K562 (cell line): ENCODE results near the gene SCML2. TPM values are rescaled to one million over a fixed set of nuclear protein-coding genes. Genes with fewer than 3 reads are reported as not detected.

Experiments used
- ATAC-seq: fragments of 200-7000 bp; cut with Tn5 transposase; 3 replicates; pipeline ENCODE4 v1.9.1; 2020; ENCODE audit warnings: moderate library complexity
- BruUV-seq: library from RNA; stranded (reverse); fragments of 400-500 nt; replicated peaks from 2 replicates; lab custom pipeline; 2021; lab: Mats Ljungman, UMichigan
- CTCF ChIA-PET: fragments of 300-600 bp; formaldehyde crosslinking; extraction: SDS; loops from one replicate; lab custom pipeline; 2021; ENCODE audit warnings: low intra/inter-chr PET ratio; lab: Yijun Ruan, JAX
- POLR2A ChIA-PET: fragments of 300-600, 350-650 bp; sonication (Branson Sonifier 250); formaldehyde crosslinking; extraction: SDS; loops from one replicate; lab custom pipeline; 2021; ENCODE audit warnings: antibody characterized with exemption, inconsistent platforms; lab: Yijun Ruan, JAX
- DNase-seq, 4 experiments: peaks; one replicate each; pipeline versions ENCODE4 v3.0.0 to v3.0.0-alpha.2; 2011 to 2018; ENCODE audit warnings: low spot score in 3 of 4, mixed read lengths in 3 of 4; ENCODE audit errors: extremely low read depth in 1 of 4
- FAIRE-seq: peaks from 2 replicates; lab custom pipeline; 2011; peaks lifted over from hg19 to GRCh38; lab: Jason Lieb, UNC
- H2AFZ ChIP-seq: 2 replicates; pipeline ENCODE4 v1.6.0; 2011; ENCODE audit warnings: low read depth, low read length, control low read depth, inconsistent platforms
- H3K27ac ChIP-seq: fragments of 200-600 bp; 3 replicates; pipeline ENCODE4 v1.8.0; 2011; ENCODE audit warnings: low read depth, mild to moderate bottlenecking, control low read depth, inconsistent platforms, low read length, moderate library complexity, mixed read lengths; ENCODE audit errors: extremely low read depth
- H3K27me3 ChIP-seq, 2 experiments: fragments of 300-600 bp in 1 of 2; 2 replicates in 1 of 2; 3 replicates in 1 of 2; pipeline versions ENCODE4 v1.6.0 to v1.8.0; 2011; ENCODE audit warnings: inconsistent platforms in 2 of 2, low read length in 2 of 2, mild to moderate bottlenecking in 1 of 2, mixed read lengths in 1 of 2, moderate library complexity in 1 of 2; ENCODE audit not compliant: control insufficient read depth in 2 of 2, insufficient read depth in 2 of 2
- H3K36me3 ChIP-seq: fragments of 300-600 bp; 3 replicates; pipeline ENCODE4 v1.8.0; 2011; ENCODE audit warnings: mild to moderate bottlenecking, low read length, inconsistent platforms; ENCODE audit not compliant: control insufficient read depth, insufficient read depth
- H3K4me1 ChIP-seq, 2 experiments: fragments of 200-600 bp in 1 of 2; replicated peaks in 1 of 2; 2 replicates in 1 of 2; 3 replicates in 1 of 2; pipeline versions ENCODE4 v1.5.1 to v1.8.0; 2011; ENCODE audit warnings: inconsistent platforms in 2 of 2, low read length in 2 of 2, mild to moderate bottlenecking in 1 of 2, mixed read lengths in 1 of 2, moderate library complexity in 1 of 2; ENCODE audit not compliant: control insufficient read depth in 2 of 2, insufficient read depth in 2 of 2
- H3K4me2 ChIP-seq: 2 replicates; pipeline ENCODE4 v1.6.1; 2011; ENCODE audit warnings: low read length, control low read depth, inconsistent platforms, mixed read lengths; ENCODE audit not compliant: insufficient read depth
- H3K4me3 ChIP-seq: fragments of 200-600 bp; sonication (generic), shearing (Covaris generic); 2 replicates; pipeline ENCODE4 v1.5.1; 2016; ENCODE audit warnings: control low read depth, inconsistent platforms
- H3K79me2 ChIP-seq: fragments of 200-600 bp; 3 replicates; pipeline ENCODE4 v1.8.0; 2011; ENCODE audit warnings: low read length, inconsistent platforms; ENCODE audit not compliant: control insufficient read depth, insufficient read depth
- H3K9ac ChIP-seq, 2 experiments: 2 replicates each; pipeline versions ENCODE4 v1.6.0 to v1.6.1; 2011; ENCODE audit warnings: low read depth in 2 of 2, low read length in 2 of 2, control low read depth in 1 of 2, inconsistent platforms in 1 of 2, mild to moderate bottlenecking in 1 of 2, mixed read lengths in 1 of 2; ENCODE audit not compliant: insufficient read depth in 1 of 2
- H3K9me1 ChIP-seq: one replicate; pipeline ENCODE4 v1.6.0; 2011; ENCODE audit warnings: inconsistent platforms, mild to moderate bottlenecking, low read length, moderate library complexity; ENCODE audit not compliant: control insufficient read depth, insufficient read depth
- H3K9me3 ChIP-seq: replicated peaks from 2 replicates; pipeline ENCODE4 v1.5.1; 2011; ENCODE audit warnings: low read depth, low read length, inconsistent platforms; ENCODE audit not compliant: control insufficient read depth, insufficient read depth
- H4K20me1 ChIP-seq: replicated peaks from 2 replicates; pipeline ENCODE4 v1.6.1; 2011; ENCODE audit warnings: low read length, inconsistent platforms, mixed read lengths; ENCODE audit not compliant: control insufficient read depth, insufficient read depth
- RAD21 ChIP-seq, 2 experiments: fragments of 250-450 bp in 1 of 2; fragments of 450-650 bp in 1 of 2; sonication (Bioruptor Pico) in 1 of 2; formaldehyde crosslinking in 1 of 2; IDR thresholded peaks in 1 of 2; conservative IDR thresholded peaks in 1 of 2; 2 replicates each; pipeline versions ENCODE4 v1.4.0 to v1.8.0; 2020 to 2022; ENCODE audit warnings: mild to moderate bottlenecking in 2 of 2, moderate library complexity in 1 of 2
- XRCC3 ChIP-seq: fragments of 450-650 bp; IDR thresholded peaks from 2 replicates; pipeline ENCODE4 v1.6.1; 2017; ENCODE audit warnings: mild to moderate bottlenecking, moderate library complexity
- ZNF175 ChIP-seq: fragments of 200-800 bp; sonication (Bioruptor generic); IDR thresholded peaks from 2 replicates; pipeline ENCODE4 v1.6.1; 2016; ENCODE audit warnings: low read depth, mild to moderate bottlenecking, missing genetic modification characterization, missing compliant biosample characterization
- WGBS: fragments of 100-300 bp; shearing (Covaris generic); methylation state at CpG from one replicate; pipeline ENCODE4 v1.1.6; 2016; ENCODE audit warnings: low coverage, mixed read lengths; ENCODE audit not compliant: insufficient coverage; ENCODE audit errors: missing lambda C conversion rate; 5-methylcytosine and 5-hydroxymethylcytosine counted together
- in situ Hi-C: fragments of 300-500 bp; cut with MboI; formaldehyde crosslinking; loops from 4 replicates; pipeline ENCODE4 v1.15.0; 2018; ENCODE audit warnings: inconsistent platforms, mixed read lengths
- intact Hi-C: fragments of 100-400 bp; cut with micrococcal nuclease; formaldehyde crosslinking; loops from 2 replicates; pipeline ENCODE4 v1.14.2; 2022
- polyA plus RNA-seq, 8 experiments: library from polyadenylated mRNA; depleted of rRNA in 4 of 8; stranded (reverse) in 5 of 8; unstranded in 3 of 8; fragments of >200 nt; fragmentation: Nextera tagmentation in 2 of 8; fragmentation: Illumina TruSeq in 1 of 8; extraction: Ambion mirVana in 2 of 8; extraction: Trizol in 1 of 8; gene quantifications; 2 replicates each; pipeline versions ENCODE4 v1.2.1 to v1.2.3, GENCODE V29; 2011 to 2014; ENCODE audit warnings: inconsistent platforms in 1 of 8, missing spikeins in 1 of 8
- small RNA-seq: library from RNA; depleted of rRNA; stranded (forward); fragments of <200 nt; gene quantifications from one replicate; pipeline ENCODE3, GENCODE V24; 2014
- total RNA-seq, 7 experiments: library from RNA; depleted of rRNA in 6 of 7; stranded (reverse); fragments of >200 nt in 6 of 7; fragmentation: Illumina TruSeq in 2 of 7; extraction: Trizol in 2 of 7; gene quantifications; 2 replicates each; pipeline versions ENCODE4 v1.2.1 to v1.2.3, GENCODE V29; 2011 to 2021; ENCODE audit warnings: low replicate concordance in 1 of 7
- TF ChIP-seq, protein P1 (sequence below), 3 experiments: IDR thresholded peaks in 2 of 3; conservative IDR thresholded peaks in 1 of 3; 2 replicates each; pipeline ENCODE4 v1.5.1; 2011 to 2012; ENCODE audit warnings: low read length in 3 of 3, mild to moderate bottlenecking in 3 of 3, control low read depth in 2 of 3, improper control_type of control experiment in 1 of 3, inconsistent platforms in 1 of 3, low read depth in 1 of 3, mixed read lengths in 1 of 3, moderate library complexity in 1 of 3; ENCODE audit not compliant: insufficient read depth in 2 of 3

The SCML2 gene
- total and polyA plus RNA-seq, 9 of the 15 experiments (the other 6 are each of a cell fraction or from before 2014, with no cell fraction given), result 15.1 to 30.8 (median 22.9) TPM

DNA sequence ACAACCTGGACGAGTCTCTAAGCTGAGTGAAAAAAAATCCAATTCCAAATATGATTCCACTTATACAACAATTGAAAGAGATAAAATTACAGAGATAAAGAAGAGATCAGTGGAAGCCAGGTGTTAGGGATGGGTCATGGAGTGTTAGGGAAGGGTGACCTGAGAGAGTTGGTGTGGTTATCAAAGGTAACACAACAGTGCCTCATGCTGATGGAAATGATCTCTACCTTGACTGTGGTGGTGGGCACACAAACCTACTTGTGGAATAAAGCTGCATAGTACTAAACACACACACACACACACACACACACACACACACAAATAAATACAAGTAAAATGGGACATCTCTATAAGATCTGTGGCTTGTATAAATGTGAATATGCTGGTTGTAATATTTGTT is 159.8 kb downstream of the SCML2 start:
- no peak for DNase-seq
- H3K4me2 ChIP-seq, result no peak overlapping the region
- FAIRE-seq, result no peak
- no peak overlapping the region for H3K4me3 ChIP-seq
- no peaks in the 10 kb centered on the region for H4K20me1 ChIP-seq
- no peaks in the 10 kb centered on the region for H3K9me1 ChIP-seq
- in situ Hi-C loops, result no loop called here
- no peaks in the 10 kb centered on the region; a peak in 1 of 5 replicates for H3K4me1 ChIP-seq
- no peaks in the 10 kb centered on the region for H3K36me3 ChIP-seq
- peak; percentile 62; the same call in 2 of the 3 replicates for ATAC-seq
- no peaks in the 10 kb centered on the region for H3K9me3 ChIP-seq
- WGBS, result 0% methylated on average over 1 of the region's 1 CpG
- POLR2A ChIA-PET, result no interaction called here
- no peak overlapping the region for H3K27ac ChIP-seq
- intact Hi-C loops, result no loop called here
- CTCF ChIA-PET, result no interaction called here
- no TSS peak for BruUV-seq
- H2AFZ ChIP-seq, result no peak overlapping the region
- no peaks in the 10 kb centered on the region for H3K27me3 ChIP-seq
- no peak overlapping the region for H3K9ac ChIP-seq
- H3K79me2 ChIP-seq, result no peaks in the 10 kb centered on the region
- TF ChIP-seq RAD21 (CRISPR knock-in tag; conservative IDR thresholded peaks at IDR 0.05 in 1 of 2, IDR thresholded peaks at IDR 0.05 in 1 of 2), result peak in 1 of 2 experiments; percentile 16; a peak in 1 of 4 replicates
- TF ChIP-seq ZNF175 (CRISPR knock-in tag), result no peak
- TF ChIP-seq, protein P1, sequence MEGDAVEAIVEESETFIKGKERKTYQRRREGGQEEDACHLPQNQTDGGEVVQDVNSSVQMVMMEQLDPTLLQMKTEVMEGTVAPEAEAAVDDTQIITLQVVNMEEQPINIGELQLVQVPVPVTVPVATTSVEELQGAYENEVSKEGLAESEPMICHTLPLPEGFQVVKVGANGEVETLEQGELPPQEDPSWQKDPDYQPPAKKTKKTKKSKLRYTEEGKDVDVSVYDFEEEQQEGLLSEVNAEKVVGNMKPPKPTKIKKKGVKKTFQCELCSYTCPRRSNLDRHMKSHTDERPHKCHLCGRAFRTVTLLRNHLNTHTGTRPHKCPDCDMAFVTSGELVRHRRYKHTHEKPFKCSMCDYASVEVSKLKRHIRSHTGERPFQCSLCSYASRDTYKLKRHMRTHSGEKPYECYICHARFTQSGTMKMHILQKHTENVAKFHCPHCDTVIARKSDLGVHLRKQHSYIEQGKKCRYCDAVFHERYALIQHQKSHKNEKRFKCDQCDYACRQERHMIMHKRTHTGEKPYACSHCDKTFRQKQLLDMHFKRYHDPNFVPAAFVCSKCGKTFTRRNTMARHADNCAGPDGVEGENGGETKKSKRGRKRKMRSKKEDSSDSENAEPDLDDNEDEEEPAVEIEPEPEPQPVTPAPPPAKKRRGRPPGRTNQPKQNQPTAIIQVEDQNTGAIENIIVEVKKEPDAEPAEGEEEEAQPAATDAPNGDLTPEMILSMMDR (IDR thresholded peaks at IDR 0.05 in 2 of 3, conservative IDR thresholded peaks at IDR 0.05 in 1 of 3; ENCODE audit: insufficient read depth in 2 of 3, low read depth in 1 of 3, low read length in 3 of 3), result peak in 1 of 3 experiments; percentile 12; a peak in 1 of 6 replicates
- no peak for TF ChIP-seq XRCC3

Small RNA genes lying within 50 kb of the gene (small RNA-seq; reads per million reads assigned to genes)
- not detected for gene RF00019
- not detected for gene TMSB10P2

Other genes starting within 250 kb of the SCML2 start
- gene BEND2, start 133.8 kb downstream of the SCML2 start, total RNA-seq (2014; rRNA removed), result 0.09 TPM in 1 of 2 replicates, not detected in the other
- not detected in 2 replicates for gene BEND2, start 133.8 kb downstream of the SCML2 start, total RNA-seq (2014; rRNA removed; fragmentation: Illumina TruSeq; extraction: Trizol)
- gene BEND2, start 133.8 kb downstream of the SCML2 start, total RNA-seq (2015; rRNA removed; fragmentation: Illumina TruSeq; extraction: Trizol), result not detected in 2 replicates
- gene BEND2, start 133.8 kb downstream of the SCML2 start, total RNA-seq (2021), result 0.09 TPM in 1 of 2 replicates, not detected in the other
- 0.01 TPM in 1 of 2 replicates, not detected in the other for gene BEND2, start 133.8 kb downstream of the SCML2 start, polyA plus RNA-seq (2011; rRNA removed)
- gene BEND2, start 133.8 kb downstream of the SCML2 start, polyA plus RNA-seq (2014; fragmentation: Illumina TruSeq; extraction: Trizol), result 0.04 and 0.07 TPM in 2 replicates
- under 1 TPM; 0.07 to 0.18 TPM for gene BEND2, start 133.8 kb downstream of the SCML2 start, polyA plus RNA-seq (2014; fragmentation: Nextera tagmentation; extraction: Ambion mirVana)
- gene BEND2, start 133.8 kb downstream of the SCML2 start, polyA plus RNA-seq (2014; rRNA removed), result 0.03 TPM in 1 of 2 replicates, not detected in the other
- under 0.01 TPM in 2 replicates for gene CDKL5, start 70.9 kb upstream of the SCML2 start, total RNA-seq (2014; rRNA removed)
- 0.04 and 0.13 TPM in 2 replicates for gene CDKL5, start 70.9 kb upstream of the SCML2 start, total RNA-seq (2014; rRNA removed; fragmentation: Illumina TruSeq; extraction: Trizol)
- gene CDKL5, start 70.9 kb upstream of the SCML2 start, total RNA-seq (2015; rRNA removed; fragmentation: Illumina TruSeq; extraction: Trizol), result 0.04 and 0.11 TPM in 2 replicates
- 0.11 and 0.16 TPM in 2 replicates for gene CDKL5, start 70.9 kb upstream of the SCML2 start, total RNA-seq (2021)
- gene CDKL5, start 70.9 kb upstream of the SCML2 start, polyA plus RNA-seq (2011; rRNA removed), result 0.14 and 0.21 TPM in 2 replicates
- 0.04 TPM in 2 replicates for gene CDKL5, start 70.9 kb upstream of the SCML2 start, polyA plus RNA-seq (2014; fragmentation: Illumina TruSeq; extraction: Trizol)
- under 1 TPM; under 0.01 to 0.01 TPM for gene CDKL5, start 70.9 kb upstream of the SCML2 start, polyA plus RNA-seq (2014; fragmentation: Nextera tagmentation; extraction: Ambion mirVana)
- 0.04 and 0.08 TPM in 2 replicates for gene CDKL5, start 70.9 kb upstream of the SCML2 start, polyA plus RNA-seq (2014; rRNA removed)